GM20000 (cell line): ENCODE data around the gene MAP10.
A peak's percentile ranks its signal among the peaks of the same experiment; 100 is the strongest.

ENCODE experiments used
- DNase-seq: peaks from one replicate; pipeline ENCODE4 v3.0.0; 2012; ENCODE audit warnings: low spot score
- TF ChIP-seq, protein P1 (sequence below): IDR thresholded peaks from 2 replicates; pipeline ENCODE4 v1.5.1; 2012; ENCODE audit warnings: mild to moderate bottlenecking, control low read depth; ENCODE audit errors: extremely low read depth, missing control alignments

Gene MAP10, protein sequence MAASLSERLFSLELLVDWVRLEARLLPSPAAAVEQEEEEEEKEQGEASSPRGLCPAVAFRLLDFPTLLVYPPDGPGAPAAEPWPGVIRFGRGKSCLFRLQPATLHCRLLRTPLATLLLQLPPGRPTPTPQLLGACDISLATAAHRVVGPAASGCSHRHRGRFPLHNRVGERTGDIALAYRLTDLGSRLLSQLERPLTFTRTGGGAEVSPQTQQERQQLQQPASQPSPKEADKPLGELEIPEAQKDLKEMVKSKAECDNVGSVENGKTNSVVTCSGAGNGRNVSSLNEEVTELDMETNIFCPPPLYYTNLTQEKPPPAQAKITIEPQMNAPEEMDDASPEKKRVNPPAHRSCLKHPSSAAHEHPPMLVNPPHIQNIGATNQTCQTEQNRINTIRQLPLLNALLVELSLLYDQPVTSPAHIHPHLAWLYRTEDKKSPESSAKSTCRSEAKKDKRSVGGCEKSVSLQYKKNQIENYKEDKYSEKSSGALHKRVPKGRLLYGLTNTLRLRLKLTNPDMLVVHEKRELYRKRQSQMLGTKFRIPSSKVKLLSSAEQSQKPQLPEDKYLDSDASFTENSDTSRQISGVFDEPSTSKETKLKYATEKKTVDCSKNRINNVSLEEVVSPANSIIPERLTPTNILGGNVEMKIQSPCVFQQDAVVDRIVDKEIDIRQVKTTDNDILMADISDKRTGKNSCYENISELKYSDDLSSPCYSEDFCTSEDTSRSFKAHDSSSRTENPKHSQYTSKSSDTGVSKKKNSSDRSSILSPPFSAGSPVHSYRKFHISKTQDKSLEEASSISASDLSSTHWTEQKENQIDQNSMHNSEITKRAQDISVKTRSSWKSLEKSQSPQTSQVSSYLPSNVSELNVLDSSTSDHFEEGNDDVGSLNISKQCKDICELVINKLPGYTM

DNA sequence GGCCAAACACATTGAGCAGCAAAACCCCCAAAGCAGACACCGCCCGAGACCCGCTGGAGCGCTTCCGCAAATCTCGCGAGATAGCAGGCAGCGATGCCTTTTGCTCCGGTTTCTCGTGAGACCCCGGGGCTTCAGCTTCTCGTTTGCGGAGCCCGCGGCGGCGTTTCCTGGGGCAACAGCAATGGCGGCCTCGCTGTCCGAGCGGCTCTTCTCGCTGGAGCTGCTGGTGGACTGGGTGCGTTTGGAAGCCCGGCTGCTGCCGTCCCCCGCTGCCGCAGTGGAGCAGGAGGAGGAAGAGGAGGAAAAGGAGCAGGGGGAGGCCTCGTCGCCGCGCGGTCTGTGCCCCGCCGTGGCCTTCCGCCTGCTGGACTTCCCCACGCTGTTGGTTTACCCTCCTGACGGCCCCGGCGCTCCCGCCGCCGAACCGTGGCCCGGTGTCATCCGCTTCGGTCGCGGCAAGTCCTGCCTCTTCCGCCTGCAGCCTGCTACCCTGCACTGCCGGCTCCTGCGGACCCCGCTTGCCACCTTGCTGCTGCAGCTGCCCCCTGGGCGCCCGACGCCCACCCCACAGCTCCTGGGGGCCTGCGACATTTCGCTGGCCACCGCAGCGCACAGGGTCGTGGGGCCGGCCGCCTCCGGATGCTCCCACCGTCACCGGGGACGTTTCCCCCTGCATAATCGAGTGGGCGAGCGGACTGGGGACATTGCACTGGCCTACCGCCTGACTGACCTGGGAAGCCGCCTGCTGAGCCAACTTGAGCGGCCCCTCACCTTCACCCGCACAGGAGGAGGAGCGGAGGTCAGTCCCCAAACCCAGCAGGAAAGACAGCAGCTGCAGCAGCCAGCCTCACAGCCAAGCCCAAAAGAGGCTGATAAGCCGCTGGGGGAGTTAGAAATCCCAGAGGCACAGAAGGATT, at the start of gene MAP10:
Gene MAP10 (plus strand): TSS at position 148 of the 917 bp plus-strand sequence. CDS start 34 bp downstream, at position 182.
- TF ChIP-seq, protein P1, sequence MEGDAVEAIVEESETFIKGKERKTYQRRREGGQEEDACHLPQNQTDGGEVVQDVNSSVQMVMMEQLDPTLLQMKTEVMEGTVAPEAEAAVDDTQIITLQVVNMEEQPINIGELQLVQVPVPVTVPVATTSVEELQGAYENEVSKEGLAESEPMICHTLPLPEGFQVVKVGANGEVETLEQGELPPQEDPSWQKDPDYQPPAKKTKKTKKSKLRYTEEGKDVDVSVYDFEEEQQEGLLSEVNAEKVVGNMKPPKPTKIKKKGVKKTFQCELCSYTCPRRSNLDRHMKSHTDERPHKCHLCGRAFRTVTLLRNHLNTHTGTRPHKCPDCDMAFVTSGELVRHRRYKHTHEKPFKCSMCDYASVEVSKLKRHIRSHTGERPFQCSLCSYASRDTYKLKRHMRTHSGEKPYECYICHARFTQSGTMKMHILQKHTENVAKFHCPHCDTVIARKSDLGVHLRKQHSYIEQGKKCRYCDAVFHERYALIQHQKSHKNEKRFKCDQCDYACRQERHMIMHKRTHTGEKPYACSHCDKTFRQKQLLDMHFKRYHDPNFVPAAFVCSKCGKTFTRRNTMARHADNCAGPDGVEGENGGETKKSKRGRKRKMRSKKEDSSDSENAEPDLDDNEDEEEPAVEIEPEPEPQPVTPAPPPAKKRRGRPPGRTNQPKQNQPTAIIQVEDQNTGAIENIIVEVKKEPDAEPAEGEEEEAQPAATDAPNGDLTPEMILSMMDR: no peak
- DNase-seq: peak; percentile 90

DNA sequence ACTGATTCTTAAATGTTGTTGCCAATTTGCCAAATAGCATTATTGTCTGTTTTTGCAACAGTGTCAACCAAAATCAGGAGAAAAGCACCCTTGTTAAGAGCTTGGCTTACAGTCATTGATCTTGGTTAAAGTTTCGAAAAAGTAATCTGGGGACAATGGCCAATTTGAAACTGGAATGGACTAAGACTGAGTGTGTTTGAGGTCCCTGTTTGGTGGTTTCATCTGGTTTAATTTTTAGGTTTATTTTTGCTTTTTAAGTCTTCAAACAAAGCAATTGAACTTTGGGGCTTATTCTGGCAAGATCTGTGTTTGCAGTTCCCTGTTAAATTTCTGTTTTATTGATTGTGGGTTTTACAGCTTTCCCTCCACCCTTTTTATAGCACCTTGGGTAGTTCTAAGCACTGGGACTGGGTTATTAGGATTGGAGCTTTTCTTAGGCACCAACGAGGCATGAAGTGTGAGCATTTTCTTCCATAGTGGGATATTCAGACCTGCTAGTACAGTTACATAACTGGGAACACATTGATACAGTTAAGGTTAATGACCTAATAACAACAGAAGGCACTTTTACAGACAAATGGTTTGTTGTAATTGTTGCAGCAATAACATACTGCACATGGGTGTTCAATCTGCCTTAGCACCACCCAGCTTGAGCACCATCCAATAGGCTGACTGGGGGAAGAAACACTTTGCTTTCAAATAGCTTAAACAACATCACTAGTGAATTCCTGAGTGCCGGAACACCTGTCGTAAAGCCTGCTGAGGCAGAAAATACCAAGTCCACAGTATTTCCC, 40.6 kb upstream of the MAP10 start:
- TF ChIP-seq, protein P1: no peak
- no peak for DNase-seq

DNA sequence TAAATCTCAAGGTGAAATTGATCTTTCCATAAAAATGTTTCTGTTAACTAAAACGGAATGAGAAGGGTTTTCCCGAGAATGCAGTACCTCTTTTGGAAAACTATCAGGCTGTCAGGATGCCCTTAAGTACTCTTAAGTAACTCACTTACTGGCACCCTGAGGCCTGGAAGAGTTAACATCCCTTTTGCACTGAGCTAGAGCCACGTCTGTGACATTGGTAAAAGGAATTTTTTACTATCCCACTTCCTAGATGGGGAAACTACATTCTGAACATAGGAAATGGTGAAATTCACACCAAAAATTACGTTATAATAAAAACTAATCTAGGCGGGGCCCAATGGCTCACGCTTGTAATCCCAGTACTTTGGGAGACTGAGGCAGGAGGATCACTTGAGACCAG, 39.7 kb upstream of the MAP10 start:
- DNase-seq: no peak
- TF ChIP-seq, protein P1: no peak

DNA sequence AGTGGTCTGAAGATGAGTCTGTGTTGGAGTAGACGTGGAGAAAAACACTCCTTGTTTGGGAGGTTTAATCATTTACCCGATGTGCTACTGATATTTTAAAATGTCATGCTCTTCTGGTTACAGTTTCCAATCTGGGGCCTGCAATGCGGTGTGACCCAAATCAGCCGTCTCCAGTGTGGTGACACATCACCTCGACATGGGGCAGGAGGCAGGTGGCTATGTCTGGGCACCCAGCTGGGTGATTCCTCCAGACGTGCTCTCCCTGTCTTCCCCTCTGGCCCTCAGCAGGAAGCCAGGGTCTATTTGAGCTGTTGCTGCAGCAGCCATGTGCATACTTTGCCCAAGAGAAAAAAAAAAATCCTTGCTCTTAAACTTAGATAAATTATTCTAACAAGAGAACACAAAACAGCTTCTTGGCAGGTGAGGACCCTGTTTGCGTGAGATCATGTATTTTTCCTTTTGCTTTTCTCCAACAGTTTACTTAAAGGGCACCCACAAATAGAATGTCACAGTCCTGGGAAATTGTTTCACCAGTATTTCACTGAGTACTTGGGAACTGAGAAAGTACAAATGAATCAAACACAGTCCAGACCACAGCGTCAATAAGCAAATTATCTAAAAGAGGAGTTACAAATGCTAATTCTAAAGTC, 38.9 kb upstream of the MAP10 start:
- TF ChIP-seq, protein P1: no peak
- no peak for DNase-seq

DNA sequence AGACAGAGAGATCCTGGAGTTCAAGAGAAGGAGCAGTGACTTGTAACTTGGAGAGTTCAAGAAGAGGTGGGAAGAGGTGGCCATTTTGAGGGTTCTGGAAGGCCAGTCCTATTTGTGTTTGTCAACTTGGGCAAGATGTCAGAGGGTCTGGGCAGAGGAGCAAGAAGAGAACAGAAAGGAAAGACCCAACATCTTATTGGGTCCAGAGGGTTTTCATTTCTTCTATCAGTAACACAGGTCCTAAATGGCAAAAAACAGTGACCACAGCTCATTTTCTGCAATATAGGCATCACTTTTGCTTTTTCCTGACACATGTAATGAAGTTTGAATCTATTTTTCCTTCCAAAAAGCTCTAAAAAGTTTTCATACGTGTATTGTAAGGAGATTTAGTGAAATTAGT, 38.3 kb upstream of the MAP10 start:
- DNase-seq: no peak
- TF ChIP-seq, protein P1: no peak
